Stimulated activated CD4-positive, alpha-beta T cell treated with anti-CD3 and anti-CD28 coated beads, Interleukin-1b, Interleukin-23, amount 100 ng/mL, for 48 hours (primary cell): ENCODE measurements around the gene CYP2W1.
"Not testable (repeated sequence)": the region's sequence is repeated elsewhere in the genome, so short reads cannot be mapped to it uniquely, and the experiment has no call there.

Experiments used
- DNase-seq: peaks from one replicate; pipeline ENCODE4 v3.0.0-alpha.2; 2020

CYP2W1 gene

GRCh38 chr7:983004-983615, at the start of gene CYP2W1:
Gene CYP2W1 (plus strand): TSS chr7:983181. CDS start chr7:983212, 31 bp downstream.
- no peak for DNase-seq

GRCh38 chr7:934469-935163, 48.4 kb upstream of the CYP2W1 start:
- no peak for DNase-seq

GRCh38 chr7:935164-935873, 47.7 kb upstream of the CYP2W1 start:
- no peak for DNase-seq

GRCh38 chr7:935874-936385, 47.1 kb upstream of the CYP2W1 start:
- no peak for DNase-seq

GRCh38 chr7:936386-937054, 46.5 kb upstream of the CYP2W1 start:
- DNase-seq, result peak; percentile 47

GRCh38 chr7:937856-938484, 45.0 kb upstream of the CYP2W1 start:
- no peak for DNase-seq

GRCh38 chr7:938546-939185, 44.3 kb upstream of the CYP2W1 start:
- DNase-seq, result no peak

- DNase-seq, result no peak
Measured at GRCh38 chr7:939843-940242, 43.1 kb upstream of the CYP2W1 start.

GRCh38 chr7:940599-941408, 42.2 kb upstream of the CYP2W1 start:
- DNase-seq, result no peak

- DNase-seq, result not testable (repeated sequence)
Measured at GRCh38 chr7:943793-944192, 39.2 kb upstream of the CYP2W1 start.

GRCh38 chr7:944744-945143, 38.2 kb upstream of the CYP2W1 start:
- no peak for DNase-seq

- no peak for DNase-seq
Measured at GRCh38 chr7:945147-945555, 37.8 kb upstream of the CYP2W1 start.

GRCh38 chr7:945556-946255, 37.3 kb upstream of the CYP2W1 start:
- DNase-seq, result no peak

- no peak for DNase-seq
Measured at GRCh38 chr7:946256-946996, 36.6 kb upstream of the CYP2W1 start.

GRCh38 chr7:947391-948210, 35.4 kb upstream of the CYP2W1 start:
- no peak for DNase-seq

GRCh38 chr7:949021-949934, 33.7 kb upstream of the CYP2W1 start:
- DNase-seq, result no peak

- DNase-seq, result no peak
Measured at GRCh38 chr7:951881-952547, 31.0 kb upstream of the CYP2W1 start.
